GM18505 (cell line): ENCODE data around the gene LDHB.
A peak's percentile ranks its signal among the peaks of the same experiment; 100 is the strongest.

ENCODE experiments used
- ATAC-seq: cut with Tn5 transposase; IDR thresholded peaks from one replicate; pipeline ENCODE4 v1.9.1; 2021; ENCODE audit not compliant: unreplicated experiment
- POLR2A ChIP-seq: IDR thresholded peaks from 4 replicates; pipeline ENCODE4 v1.6.1; 2011; ENCODE audit warnings: borderline replicate concordance; ENCODE audit not compliant: insufficient read depth, insufficient read length; ENCODE audit errors: extremely low read depth

The LDHB gene

DNA sequence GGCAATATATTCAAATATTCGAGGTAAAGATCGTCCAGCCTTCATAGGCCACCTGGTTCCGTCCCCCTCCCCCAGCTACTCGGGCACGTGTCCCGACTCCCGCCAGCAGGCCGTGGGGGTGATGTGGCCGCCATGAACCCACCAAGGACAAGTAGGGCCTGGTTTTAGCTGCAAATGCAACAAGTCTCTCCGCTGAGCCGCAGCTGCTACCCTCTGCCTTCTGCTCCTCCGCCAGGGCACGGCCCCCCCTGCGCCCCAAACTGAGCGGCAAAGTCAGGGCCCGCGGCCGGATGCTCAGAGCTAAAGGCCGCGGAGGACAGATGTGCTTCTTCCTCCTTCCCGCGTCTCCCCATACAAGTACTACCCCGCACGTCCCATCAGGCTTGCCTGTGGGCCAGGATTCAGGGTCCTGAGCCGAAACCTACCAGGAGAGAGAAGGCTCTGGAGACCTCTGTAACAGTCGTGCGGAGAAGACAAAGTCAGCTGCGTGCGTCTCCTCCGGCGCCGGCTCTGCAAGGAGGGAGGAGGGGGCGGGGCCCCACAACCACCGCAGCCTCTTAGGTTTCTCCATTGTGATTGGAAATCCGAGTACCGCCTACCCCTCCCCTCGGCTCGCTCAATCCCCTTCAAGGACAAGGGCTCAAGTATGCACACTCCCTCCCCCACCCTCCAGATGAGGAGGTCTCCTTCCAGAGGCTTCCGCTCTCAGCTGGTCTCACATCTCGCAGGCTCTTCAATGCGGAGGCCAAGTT lies at the start of gene LDHB:
Gene LDHB, minus strand, starts transcription at position 517 of the 752 bp plus-strand sequence. CDS start 3,171 bp downstream, outside the sequence.
- TF ChIP-seq POLR2A: peak; percentile 93
- ATAC-seq: peak; percentile 96

DNA sequence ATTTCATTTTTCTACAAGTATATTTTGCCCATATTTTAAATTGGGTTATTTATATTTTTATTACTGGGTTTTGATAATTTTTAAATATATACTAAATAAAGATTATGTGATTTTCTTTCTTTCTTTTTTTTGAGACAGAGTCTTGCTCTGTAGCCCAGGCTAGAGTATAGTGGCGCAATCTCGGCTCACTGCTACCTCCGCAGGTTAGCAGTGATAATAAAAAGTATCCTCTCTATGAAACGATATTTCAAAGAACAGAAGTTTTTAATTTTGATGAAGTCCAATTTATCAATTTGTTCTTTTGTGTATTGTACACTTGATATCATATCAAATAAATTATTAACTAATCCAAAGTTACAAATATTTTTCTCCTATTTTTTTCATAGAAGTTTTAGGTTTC lies 47.2 kb upstream of the LDHB start:
- TF ChIP-seq POLR2A: no peak
- ATAC-seq: no peak

DNA sequence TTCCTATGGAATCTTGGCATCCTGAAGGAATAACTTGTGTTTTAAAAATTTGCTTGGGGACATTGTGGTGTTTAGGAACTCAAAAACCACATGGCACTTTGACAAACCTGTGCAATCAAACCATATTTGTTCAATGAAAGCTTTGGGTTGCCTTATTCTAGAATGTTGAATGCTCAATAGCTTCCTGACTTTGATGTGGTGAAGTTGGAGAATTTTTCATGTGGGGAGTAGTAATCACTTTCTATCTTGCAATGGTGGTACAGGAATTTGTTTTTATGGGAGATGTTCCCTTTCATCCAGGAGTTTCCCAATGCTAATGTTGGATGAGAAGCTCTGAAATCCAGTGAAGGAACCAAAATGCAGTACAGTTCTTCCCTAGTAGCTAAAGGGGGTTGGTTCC lies 42.2 kb upstream of the LDHB start:
- TF ChIP-seq POLR2A: no peak
- no peak for ATAC-seq

DNA sequence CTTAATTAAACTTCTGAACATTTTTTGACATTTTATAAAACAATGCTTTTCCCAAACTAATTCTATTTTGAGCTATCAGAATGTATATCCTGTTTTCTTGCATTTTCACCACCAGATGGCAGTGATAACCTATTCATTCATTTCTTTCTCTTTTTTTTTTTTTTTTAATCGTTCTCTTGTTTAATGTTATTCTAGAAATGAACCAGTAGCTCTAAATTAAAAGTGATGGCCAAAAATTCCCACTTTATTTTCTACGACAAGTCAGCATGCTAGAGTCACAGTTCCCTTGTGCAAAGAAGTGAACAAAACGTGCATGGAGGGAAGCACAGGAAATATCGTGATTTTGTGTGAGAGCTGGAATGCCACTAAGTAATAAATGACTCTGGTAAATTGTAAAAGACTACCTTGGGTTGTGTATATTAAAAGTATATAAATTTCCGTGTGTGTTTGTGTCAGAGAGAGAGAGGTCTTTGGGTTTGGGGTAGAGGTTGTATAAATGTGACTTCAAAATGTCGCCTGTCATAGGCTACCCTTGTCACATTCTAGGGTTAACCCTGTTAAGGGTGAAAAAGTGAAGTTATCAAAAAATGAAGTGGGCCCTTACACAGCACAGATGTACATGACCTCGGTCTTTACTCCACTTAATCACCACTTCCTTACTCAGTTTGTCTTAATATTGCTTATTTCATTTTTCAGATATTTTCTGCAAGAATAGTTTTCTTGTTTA lies 40.4 kb upstream of the LDHB start:
- no peak for TF ChIP-seq POLR2A
- no peak for ATAC-seq

DNA sequence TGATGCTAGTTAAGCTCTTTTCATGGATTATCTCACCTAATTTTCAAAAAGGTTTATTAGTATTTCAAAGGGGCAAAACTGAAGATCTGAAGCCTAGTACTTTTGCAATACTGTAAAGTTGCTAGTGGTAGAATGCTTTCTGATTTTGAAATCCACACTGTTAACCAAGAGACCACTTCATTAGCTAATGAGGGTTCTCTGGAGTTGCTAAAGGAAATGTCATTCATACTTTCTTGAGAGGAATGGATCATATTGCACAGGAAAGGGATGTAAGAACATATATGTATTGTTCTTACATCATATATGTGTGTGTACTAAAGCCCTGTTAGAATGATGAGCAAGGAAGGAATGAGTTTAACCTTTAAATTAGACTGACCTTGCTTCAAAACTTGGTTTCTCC lies 39.0 kb upstream of the LDHB start:
- TF ChIP-seq POLR2A: no peak
- ATAC-seq: no peak

DNA sequence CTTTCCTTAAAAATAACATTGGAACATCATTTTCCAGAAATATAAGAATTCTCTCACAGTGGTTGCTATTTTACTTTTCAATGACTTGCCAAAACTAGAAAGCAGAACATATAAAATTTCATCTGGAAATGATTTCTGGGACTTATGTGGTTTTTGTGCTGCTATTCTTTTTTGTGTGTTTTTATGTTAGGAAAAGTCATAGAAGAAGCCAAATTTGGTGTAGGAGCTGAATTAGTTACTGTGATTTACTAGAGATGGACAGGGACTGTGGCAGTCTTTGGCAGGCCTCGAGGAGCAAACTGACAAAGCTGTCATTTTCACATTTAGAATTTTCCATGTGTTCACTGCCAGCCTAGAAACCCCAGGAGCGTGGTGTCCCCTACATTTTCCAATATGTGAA lies 38.3 kb upstream of the LDHB start:
- no peak for ATAC-seq
- TF ChIP-seq POLR2A: no peak

DNA sequence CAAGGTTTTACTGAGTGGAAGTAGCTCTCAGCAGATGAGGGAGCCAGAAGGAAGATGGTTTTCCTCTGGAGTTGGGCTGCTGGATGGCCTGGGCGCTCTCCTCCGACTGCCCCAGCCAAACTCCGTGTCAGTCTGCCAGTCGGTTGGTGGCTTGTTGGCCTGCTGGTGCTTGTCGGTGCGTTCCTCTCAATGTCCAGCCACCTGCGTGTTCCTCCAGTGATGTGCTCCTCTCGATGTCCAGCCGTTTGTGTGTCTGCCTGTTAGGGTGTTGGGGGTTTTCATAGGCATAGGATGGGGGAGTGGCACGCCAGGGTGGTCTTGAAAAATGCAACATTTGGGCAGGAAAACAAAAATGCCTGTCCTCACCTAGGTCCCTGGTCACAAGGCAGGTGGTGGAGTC lies 37.0 kb upstream of the LDHB start:
- no peak for TF ChIP-seq POLR2A
- no peak for ATAC-seq

DNA sequence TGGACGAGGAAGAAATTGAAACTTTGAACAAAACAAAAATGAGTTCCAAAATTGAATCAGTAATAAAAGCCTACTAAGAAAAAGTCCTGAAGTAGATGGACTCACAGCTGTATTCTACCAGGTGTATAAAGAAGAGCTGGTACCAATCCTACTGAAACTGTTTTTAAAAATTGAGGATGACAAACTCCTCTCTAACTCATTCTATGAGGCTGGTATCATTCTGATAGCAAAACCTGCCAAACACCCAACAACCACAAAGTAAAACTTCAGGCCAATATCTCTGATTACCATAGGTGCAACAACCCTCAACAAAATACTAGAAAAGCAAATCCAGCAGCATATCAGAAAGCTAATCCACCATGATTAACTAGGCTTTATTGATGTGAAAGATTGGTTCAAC lies 33.9 kb upstream of the LDHB start:
- no peak for ATAC-seq
- TF ChIP-seq POLR2A: no peak

DNA sequence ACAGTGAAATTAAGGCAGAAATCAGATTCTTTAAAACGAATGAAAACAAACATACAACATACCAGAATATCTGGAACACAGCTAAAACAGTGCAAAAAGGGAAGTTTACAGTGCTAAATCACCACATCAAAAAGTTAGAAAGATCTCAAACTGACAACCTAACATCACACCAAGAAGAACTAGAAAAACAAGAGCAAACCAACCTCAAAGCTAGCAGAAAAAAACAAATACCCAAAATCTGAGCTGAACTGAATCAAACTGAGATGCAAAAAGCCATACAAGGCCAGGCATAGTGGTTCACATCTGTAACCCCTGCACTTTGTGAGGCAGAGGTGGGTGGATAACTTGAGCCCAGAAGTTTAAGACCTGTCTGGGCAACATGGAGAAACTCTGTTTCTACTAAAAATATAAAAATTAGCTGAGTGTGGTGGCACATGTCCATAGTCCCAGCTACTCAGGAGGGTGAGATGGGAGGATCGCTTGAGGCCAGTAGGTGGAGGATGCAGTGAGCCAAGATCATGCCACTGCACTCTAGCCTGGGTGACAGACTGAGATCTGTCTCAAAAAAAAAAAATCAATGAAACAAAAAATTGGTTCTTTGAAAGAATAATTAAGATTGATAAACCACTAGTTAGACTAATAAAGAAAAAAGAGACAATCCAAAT lies 33.2 kb upstream of the LDHB start:
- TF ChIP-seq POLR2A: no peak
- no peak for ATAC-seq

DNA sequence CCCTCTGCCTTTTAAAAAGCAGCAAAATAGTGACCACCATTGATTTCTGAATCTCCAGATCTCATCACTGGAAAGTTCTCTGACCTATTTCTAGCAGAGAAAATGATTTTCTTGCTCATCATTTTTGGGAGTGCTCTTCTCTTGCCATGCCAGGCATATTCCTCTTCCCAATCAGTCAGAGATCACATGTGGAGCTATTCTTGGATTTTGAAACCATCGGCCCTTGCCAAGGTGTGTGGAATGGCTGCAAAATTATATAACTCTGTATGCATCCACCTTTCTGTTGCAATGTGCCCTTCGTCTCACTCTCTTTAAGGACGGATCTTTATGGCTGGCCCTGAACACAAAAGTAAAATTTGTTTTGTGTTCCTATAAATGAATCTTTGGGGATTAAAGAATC lies 25.5 kb upstream of the LDHB start:
- TF ChIP-seq POLR2A: no peak
- no peak for ATAC-seq

DNA sequence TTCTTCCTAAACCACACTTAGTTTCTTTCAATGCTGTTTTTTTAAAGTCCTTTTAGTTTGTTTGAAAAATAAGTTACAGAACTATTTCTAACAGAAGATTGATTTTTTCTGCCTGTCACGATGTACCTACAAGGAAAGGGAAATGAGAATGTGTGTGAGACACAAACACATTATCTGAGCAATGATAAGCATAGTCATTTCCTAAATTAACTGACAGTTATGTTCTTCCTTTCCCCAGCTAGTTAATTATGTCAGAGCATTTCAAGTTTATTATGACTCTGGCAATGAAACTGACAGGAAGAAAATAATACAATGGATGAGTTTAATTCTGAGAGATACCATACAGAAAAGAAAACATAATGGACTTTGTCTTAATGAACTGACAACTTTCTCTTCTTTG lies 21.3 kb upstream of the LDHB start:
- no peak for TF ChIP-seq POLR2A
- no peak for ATAC-seq

DNA sequence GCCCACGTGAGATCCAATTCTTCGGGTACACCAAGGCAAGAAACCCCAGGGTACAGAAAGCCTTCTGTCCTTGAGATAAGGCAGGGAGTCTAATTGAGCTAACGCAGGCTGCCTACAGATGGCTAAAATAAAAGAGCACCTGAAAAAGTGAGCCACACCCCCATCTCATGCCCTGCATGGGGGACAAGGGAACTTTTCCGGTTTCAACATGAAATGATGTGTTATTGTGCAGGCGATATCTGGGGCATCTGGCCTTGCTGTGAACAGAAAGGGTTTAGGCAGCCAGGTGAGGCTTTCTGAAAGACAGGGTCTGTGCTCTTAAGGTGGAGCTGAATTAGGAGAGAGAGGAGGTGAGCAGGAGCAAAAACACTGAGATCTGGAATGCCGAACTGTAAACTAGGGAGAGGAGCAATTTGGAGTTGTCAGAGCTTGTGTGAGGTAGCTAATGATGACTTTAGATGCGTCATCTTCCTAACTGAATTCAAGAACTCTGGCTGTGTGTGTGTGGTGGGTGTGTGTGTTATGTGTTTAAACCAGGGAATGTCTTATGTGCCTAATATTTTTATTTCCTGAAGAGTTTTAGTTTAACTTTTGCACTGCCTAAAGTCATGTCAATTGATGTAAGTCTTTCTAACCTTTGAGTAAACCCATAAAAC lies 20.1 kb upstream of the LDHB start:
- ATAC-seq: no peak

DNA sequence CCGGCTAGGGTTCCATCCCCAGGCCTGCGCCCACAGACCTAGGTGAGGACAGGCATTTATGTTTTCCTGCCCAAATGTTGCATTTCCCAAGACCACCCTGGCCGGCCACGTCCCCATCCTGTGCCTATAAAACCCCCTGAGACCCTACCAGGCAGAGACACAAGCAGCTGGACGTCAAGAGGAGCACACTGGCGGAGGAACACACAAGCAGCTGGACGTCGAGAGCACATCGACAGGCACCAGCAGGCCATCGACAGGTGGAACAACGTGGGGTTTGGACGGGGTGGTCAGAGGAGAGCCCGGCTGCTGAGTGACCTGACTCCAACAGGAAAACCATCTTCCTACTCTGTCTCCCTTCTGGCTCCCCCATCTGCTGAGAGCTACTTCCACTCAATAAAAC lies 19.6 kb upstream of the LDHB start:
- no peak for ATAC-seq
- no peak for TF ChIP-seq POLR2A

More for the DNA sequence above, 20.1 kb upstream of the LDHB start:
- TF ChIP-seq POLR2A: no peak
